ENCODE measurements around the gene TEX19. TPM values are rescaled to one million over a fixed set of nuclear protein-coding genes. Genes with fewer than 3 reads are reported as not detected.

TEX19 gene
- total RNA-seq, 3 donors from 2014 or later (not counting 1 experiment from before 2014, with no cell fraction given) = not detected

GRCh38 chr17:82348866-82349265 is 10.2 kb upstream of the TEX19 start:
- intact Hi-C loops (cut with micrococcal nuclease) = no loop called here
- no peak for ATAC-seq

DNA sequence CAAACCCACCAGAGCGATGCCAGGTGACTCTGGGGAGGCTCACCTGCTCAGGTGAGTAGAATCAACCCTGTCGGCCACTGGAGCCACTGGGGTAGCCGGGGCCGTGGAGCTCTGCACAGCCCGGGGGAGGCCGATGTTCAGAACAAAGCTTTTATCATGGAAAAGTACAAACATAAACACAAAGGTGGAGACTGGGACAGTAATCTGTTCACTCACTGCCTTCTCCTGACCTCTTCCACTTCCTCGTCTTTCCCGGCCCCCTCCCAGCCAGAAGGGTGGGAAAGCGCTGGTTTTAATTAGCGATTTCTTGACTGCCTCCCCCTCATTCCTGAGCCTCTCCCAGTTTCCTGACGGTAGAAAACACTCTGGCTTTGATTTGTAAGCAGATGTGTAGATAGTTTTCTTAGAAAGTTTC is 9.8 kb upstream of the TEX19 start:
- Mint-ChIP-seq H3K4me1 (peaks cover 5 to 28% of the 10 kb centered on the region in 2 donors), H3K36me3 (no peaks in the 10 kb centered on the region), H3K4me3 (no peak overlapping the region), H3K9me3 (no peaks in the 10 kb centered on the region), H3K27me3 (ENCODE audit: low read depth in 2 of 2) (peaks cover 0 to 11% of the 10 kb centered on the region in 2 donors), H3K27ac (no peak overlapping the region)
- Histone ChIP-seq H3K4me3 (ENCODE audit: low read length) (no peak overlapping the region), H3K36me3 (ENCODE audit: control insufficient read depth, insufficient read depth, low read length) (no peaks in the 10 kb centered on the region), H3K4me1 (ENCODE audit: control insufficient read depth, insufficient read depth, low read length) (peaks cover 32% of the 10 kb centered on the region), H3K9me3 (ENCODE audit: control insufficient read depth, insufficient read depth, low read length) (no peaks in the 10 kb centered on the region), H3K27me3 (ENCODE audit: control insufficient read depth, insufficient read depth, low read length) (peaks cover 2% of the 10 kb centered on the region), H3K27ac (ENCODE audit: low read length) (no peak overlapping the region)
- TF ChIP-seq CTCF (IDR thresholded peaks at IDR 0.05) = no peak
- no peak for ATAC-seq
- DNase-seq = no peak
- intact Hi-C loops (cut with micrococcal nuclease) = no loop called here
- 94% methylated on average over 10 of the region's 11 CpGs for WGBS (ENCODE audit: insufficient coverage)

More at GRCh38 chr17:82348866-82349265, 10.2 kb upstream of the TEX19 start:
- H3K9me3 ChIP-seq (ENCODE audit: control insufficient read depth, insufficient read depth, low read length) = no peaks in the 10 kb centered on the region
- H3K9me3 Mint-ChIP-seq = no peaks in the 10 kb centered on the region
- H3K4me3 ChIP-seq (ENCODE audit: low read length) = no peak overlapping the region
- TF ChIP-seq CTCF (IDR thresholded peaks at IDR 0.05) = no peak
- H3K27ac ChIP-seq (ENCODE audit: low read length) = no peak overlapping the region
- H3K36me3 ChIP-seq (ENCODE audit: control insufficient read depth, insufficient read depth, low read length) = no peaks in the 10 kb centered on the region
- peaks cover 5 to 28% of the 10 kb centered on the region in 2 donors for H3K4me1 Mint-ChIP-seq
- H3K36me3 Mint-ChIP-seq = no peaks in the 10 kb centered on the region
- H3K27me3 ChIP-seq (ENCODE audit: control insufficient read depth, insufficient read depth, low read length) = peaks cover 2% of the 10 kb centered on the region
- DNase-seq = no peak
- H3K27me3 Mint-ChIP-seq (ENCODE audit: low read depth in 2 of 2) = peaks cover 0 to 11% of the 10 kb centered on the region in 2 donors
- peak overlapping the region; percentile 22 for H3K4me3 Mint-ChIP-seq
- H3K4me1 ChIP-seq (ENCODE audit: control insufficient read depth, insufficient read depth, low read length) = peaks cover 32% of the 10 kb centered on the region
- WGBS (ENCODE audit: insufficient coverage) = 88% methylated on average over 9 of the region's 11 CpGs
- no peak overlapping the region for H3K27ac Mint-ChIP-seq

DNA sequence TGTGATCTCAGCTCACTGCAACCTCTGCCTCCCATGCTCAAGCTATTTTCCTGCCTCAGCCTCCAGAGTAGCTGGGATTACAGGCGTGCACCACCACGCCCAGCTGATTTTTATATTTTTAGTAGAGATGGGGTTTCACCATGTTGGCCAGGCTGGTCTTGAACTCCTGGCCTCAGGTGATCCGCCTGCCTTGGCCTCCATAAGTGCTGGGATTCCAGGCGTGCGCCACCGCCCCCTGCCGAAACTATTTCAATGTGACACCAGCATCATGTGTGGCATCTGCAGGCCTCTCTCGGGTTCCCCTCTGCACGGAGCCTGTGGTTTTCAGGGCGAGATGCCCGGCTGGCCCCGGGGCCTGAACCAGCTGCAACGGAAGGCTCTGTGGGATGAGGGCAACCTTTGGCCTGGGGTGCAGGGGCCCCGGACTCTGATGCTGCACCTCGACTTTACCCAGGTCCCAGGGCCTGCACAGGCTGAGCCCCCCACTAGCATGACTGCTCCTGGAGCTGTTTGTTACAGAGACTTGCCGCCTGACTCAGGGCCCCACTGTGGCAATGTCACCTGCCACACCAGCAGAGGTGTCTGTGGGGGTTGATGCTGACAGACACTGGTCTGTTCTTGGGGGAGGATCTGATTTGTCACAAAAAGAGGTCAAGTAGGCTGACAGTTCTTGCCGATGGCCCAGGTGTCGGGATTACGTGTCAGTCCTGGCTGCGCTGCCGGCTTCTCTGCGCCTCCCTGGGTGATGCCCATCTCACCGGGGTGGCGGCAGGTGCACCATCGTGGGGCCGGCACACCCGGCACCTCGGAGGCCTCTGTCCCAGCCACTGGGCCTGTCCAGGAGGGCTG is 8.6 kb upstream of the TEX19 start:
- intact Hi-C loops (cut with micrococcal nuclease) = loop anchor here (1.0 to 5.0 kb wide), 2 partner anchors 67 to 204 kb away; partner anchors contain the start of genes HEXD and OGFOD3
- Histone ChIP-seq H3K9me3 (ENCODE audit: control insufficient read depth, insufficient read depth, low read length) (no peaks in the 10 kb centered on the region), H3K36me3 (ENCODE audit: control insufficient read depth, insufficient read depth, low read length) (no peaks in the 10 kb centered on the region), H3K27ac (ENCODE audit: low read length) (peak overlapping the region; percentile 33), H3K4me3 (ENCODE audit: low read length) (no peak overlapping the region), H3K4me1 (ENCODE audit: control insufficient read depth, insufficient read depth, low read length) (peaks cover 32% of the 10 kb centered on the region), H3K27me3 (ENCODE audit: control insufficient read depth, insufficient read depth, low read length) (peaks cover 1% of the 10 kb centered on the region)
- no peaks in the 10 kb centered on the region for H3K36me3 Mint-ChIP-seq
- H3K27ac Mint-ChIP-seq = peak overlapping the region; percentile 56 to 72
- WGBS (ENCODE audit: insufficient coverage) = 52% methylated on average over 28 of the region's 28 CpGs
- peak; percentile 52 to 54 for DNase-seq
- no peak for TF ChIP-seq CTCF (IDR thresholded peaks at IDR 0.05)
- peaks cover 0 to 11% of the 10 kb centered on the region in 2 donors for H3K27me3 Mint-ChIP-seq (ENCODE audit: low read depth in 2 of 2)
- no peaks in the 10 kb centered on the region for H3K9me3 Mint-ChIP-seq
- peak overlapping the region; percentile 21 for H3K4me3 Mint-ChIP-seq
- H3K4me1 Mint-ChIP-seq = peaks cover 5 to 28% of the 10 kb centered on the region in 2 donors
- peak; percentile 55 to 85 (median 78) for ATAC-seq

Data from natural killer cell (primary cell).